Neural cell (in vitro differentiated cells): ENCODE data around the gene PTGES. TPM values are rescaled to one million over a fixed set of nuclear protein-coding genes. Genes with fewer than 3 reads are reported as not detected.

Experiments
- H2AFZ ChIP-seq: fragments of 200-600, 300-800 bp; sonication (generic), shearing (Covaris generic); 2 replicates; pipeline ENCODE4 v1.6.0; 2014; ENCODE audit warnings: low read depth, mild to moderate bottlenecking, antibody characterized with exemption, low read length, moderate library complexity
- H3F3A ChIP-seq: fragments of 200-600 bp; shearing (Covaris generic); 2 replicates; pipeline ENCODE4 v1.6.1; 2016; ENCODE audit warnings: mild to moderate bottlenecking, moderate library complexity, mixed read lengths, antibody characterized with exemption, low read length; ENCODE audit not compliant: insufficient read depth, poor library complexity, severe bottlenecking
- H3K27ac ChIP-seq: fragments of 200-600, 300-800 bp; sonication (generic), shearing (Covaris generic); 2 replicates; pipeline ENCODE4 v1.5.1; 2014; ENCODE audit warnings: mild to moderate bottlenecking, low read length, moderate library complexity
- H3K27me3 ChIP-seq: fragments of 300-800, 200-600 bp; sonication (generic), shearing (Covaris generic); 2 replicates; pipeline ENCODE4 v1.6.0; 2014; ENCODE audit warnings: mild to moderate bottlenecking, low read depth, low read length, moderate library complexity; ENCODE audit not compliant: insufficient read depth
- H3K36me3 ChIP-seq: fragments of 300-800, 200-600 bp; sonication (generic), shearing (Covaris generic); 2 replicates; pipeline ENCODE4 v1.5.1; 2014; ENCODE audit warnings: mild to moderate bottlenecking, antibody characterized with exemption, low read length, moderate library complexity; ENCODE audit not compliant: insufficient read depth
- H3K4me2 ChIP-seq: fragments of 300-800, 200-600 bp; sonication (generic), shearing (Covaris generic); 2 replicates; pipeline ENCODE4 v1.6.0; 2014; ENCODE audit warnings: mild to moderate bottlenecking, low read length
- H3K4me3 ChIP-seq: fragments of 300-800, 200-600 bp; sonication (generic), shearing (Covaris generic); 2 replicates; pipeline ENCODE4 v1.5.1; 2014; ENCODE audit warnings: mild to moderate bottlenecking, low read length, moderate library complexity
- H3K79me2 ChIP-seq: fragments of 200-600 bp; shearing (Covaris generic); replicated peaks from 2 replicates; pipeline ENCODE4 v1.6.0; 2014; ENCODE audit warnings: mild to moderate bottlenecking, low read length, moderate library complexity; ENCODE audit not compliant: insufficient read depth
- H3K9ac ChIP-seq: fragments of 300-800, 200-600 bp; sonication (generic), shearing (Covaris generic); 2 replicates; pipeline ENCODE4 v1.6.1; 2016; ENCODE audit warnings: mild to moderate bottlenecking, low read length, mixed read lengths
- H3K9me2 ChIP-seq: fragments of 200-600 bp; shearing (Covaris generic); 2 replicates; pipeline ENCODE4 v1.6.1; 2016; ENCODE audit warnings: mild to moderate bottlenecking, low read length, mixed read lengths; ENCODE audit not compliant: insufficient read depth
- H3K9me3 ChIP-seq: fragments of 200-600, 300-800 bp; sonication (generic), shearing (Covaris generic); 2 replicates; pipeline ENCODE4 v1.6.1; 2016; ENCODE audit warnings: mild to moderate bottlenecking, mixed run types, low read length, moderate library complexity, mixed read lengths
- H4K20me1 ChIP-seq: fragments of 200-600 bp; shearing (Covaris generic); 2 replicates; pipeline ENCODE4 v1.6.1; 2016; ENCODE audit warnings: mild to moderate bottlenecking, mixed run types; ENCODE audit not compliant: insufficient read depth
- CTCF ChIP-seq: fragments of 450-650 bp; IDR thresholded peaks from 2 replicates; pipeline ENCODE4 v1.5.1; 2014; ENCODE audit warnings: antibody characterized with exemption, mild to moderate bottlenecking, moderate library complexity; ENCODE audit not compliant: poor library complexity, severe bottlenecking
- EP300 ChIP-seq: fragments of 450-650 bp; conservative IDR thresholded peaks from 2 replicates; pipeline ENCODE4 v1.6.1; 2014; ENCODE audit warnings: antibody characterized with exemption, mild to moderate bottlenecking, moderate library complexity; ENCODE audit not compliant: poor library complexity, severe bottlenecking
- EZH2 ChIP-seq: fragments of 200-600, 300-800 bp; shearing (Covaris generic), sonication (generic); IDR thresholded peaks from 2 replicates; pipeline ENCODE4 v1.6.1; 2014; ENCODE audit warnings: antibody characterized with exemption, low read length, borderline replicate concordance, mild to moderate bottlenecking; ENCODE audit not compliant: insufficient read depth, poor library complexity, severe bottlenecking
- MXI1 ChIP-seq: fragments of 450-650 bp; conservative IDR thresholded peaks from 2 replicates; pipeline ENCODE4 v1.6.1; 2014; ENCODE audit warnings: antibody characterized with exemption, mild to moderate bottlenecking; ENCODE audit not compliant: poor library complexity, severe bottlenecking
- RAD21 ChIP-seq: fragments of 450-650 bp; conservative IDR thresholded peaks from 2 replicates; pipeline ENCODE4 v1.6.1; 2014; ENCODE audit warnings: antibody characterized with exemption, mild to moderate bottlenecking, moderate library complexity
- REST ChIP-seq: IDR thresholded peaks from 2 replicates; pipeline ENCODE4 v1.6.1; 2012; ENCODE audit warnings: borderline replicate concordance
- SMC3 ChIP-seq: fragments of 450-650 bp; conservative IDR thresholded peaks from 2 replicates; pipeline ENCODE4 v1.6.1; 2014; ENCODE audit warnings: antibody characterized with exemption, mild to moderate bottlenecking, moderate library complexity; ENCODE audit not compliant: poor library complexity
- TAF1 ChIP-seq: IDR thresholded peaks from 2 replicates; pipeline ENCODE4 v1.6.1; 2012; ENCODE audit warnings: low read depth
- polyA plus RNA-seq: library from polyadenylated mRNA; depleted of rRNA; stranded (reverse); fragments of >200 nt; gene quantifications from 2 replicates; pipeline ENCODE4 v1.2.3, GENCODE V29; 2014

The PTGES gene
- polyA plus RNA-seq, 1 donor from 2014 or later = 0.63 TPM

- no peaks in the 10 kb centered on the region for H3K9me3 ChIP-seq
- H4K20me1 ChIP-seq = no peaks in the 10 kb centered on the region
- H3K4me2 ChIP-seq = no peak overlapping the region
- no peak overlapping the region for H3K9ac ChIP-seq
- H2AFZ ChIP-seq = no peak overlapping the region
- H3K27ac ChIP-seq = no peak overlapping the region
- no peak overlapping the region for H3K4me3 ChIP-seq
- TF ChIP-seq EP300 = no peak
- TF ChIP-seq EZH2 = no peak
- TF ChIP-seq TAF1 = no peak
- no peak for TF ChIP-seq REST
- TF ChIP-seq RAD21 = no peak
- TF ChIP-seq SMC3 = no peak
- TF ChIP-seq MXI1 = no peak
- no peak for TF ChIP-seq CTCF
- no peaks in the 10 kb centered on the region for H3F3A ChIP-seq
- H3K27me3 ChIP-seq = no peaks in the 10 kb centered on the region
- no peaks in the 10 kb centered on the region for H3K79me2 ChIP-seq
- H3K36me3 ChIP-seq = no peaks in the 10 kb centered on the region
- H3K9me2 ChIP-seq = no peaks in the 10 kb centered on the region
Observed at GRCh38 chr9:129717991-129718390, 34.9 kb downstream of the PTGES start.

- H3K79me2 ChIP-seq = no peaks in the 10 kb centered on the region
- H4K20me1 ChIP-seq = no peaks in the 10 kb centered on the region
- H3K4me3 ChIP-seq = no peak overlapping the region
- no peak overlapping the region for H3K27ac ChIP-seq
- H3K4me2 ChIP-seq = no peak overlapping the region
- H3K9ac ChIP-seq = no peak overlapping the region
- no peaks in the 10 kb centered on the region for H3K36me3 ChIP-seq
- H2AFZ ChIP-seq = no peak overlapping the region
- TF ChIP-seq MXI1 (no peak), RAD21 (no peak), SMC3 (no peak), EZH2 (no peak), EP300 (no peak), REST (no peak), CTCF (no peak), TAF1 (no peak)
- H3K9me3 ChIP-seq = no peaks in the 10 kb centered on the region
- H3F3A ChIP-seq = no peaks in the 10 kb centered on the region
- no peaks in the 10 kb centered on the region for H3K9me2 ChIP-seq
- no peaks in the 10 kb centered on the region for H3K27me3 ChIP-seq
Observed at GRCh38 chr9:129716091-129716490, 36.8 kb downstream of the PTGES start.
